ENCODE measurements around the gene RFX2. TPM values are rescaled to one million over a fixed set of nuclear protein-coding genes. Genes with fewer than 3 reads are reported as not detected.

RFX2 gene
- total RNA-seq, 4 donors from 2014 or later = 0.31 to 10.5 (median 2.2) TPM

DNA sequence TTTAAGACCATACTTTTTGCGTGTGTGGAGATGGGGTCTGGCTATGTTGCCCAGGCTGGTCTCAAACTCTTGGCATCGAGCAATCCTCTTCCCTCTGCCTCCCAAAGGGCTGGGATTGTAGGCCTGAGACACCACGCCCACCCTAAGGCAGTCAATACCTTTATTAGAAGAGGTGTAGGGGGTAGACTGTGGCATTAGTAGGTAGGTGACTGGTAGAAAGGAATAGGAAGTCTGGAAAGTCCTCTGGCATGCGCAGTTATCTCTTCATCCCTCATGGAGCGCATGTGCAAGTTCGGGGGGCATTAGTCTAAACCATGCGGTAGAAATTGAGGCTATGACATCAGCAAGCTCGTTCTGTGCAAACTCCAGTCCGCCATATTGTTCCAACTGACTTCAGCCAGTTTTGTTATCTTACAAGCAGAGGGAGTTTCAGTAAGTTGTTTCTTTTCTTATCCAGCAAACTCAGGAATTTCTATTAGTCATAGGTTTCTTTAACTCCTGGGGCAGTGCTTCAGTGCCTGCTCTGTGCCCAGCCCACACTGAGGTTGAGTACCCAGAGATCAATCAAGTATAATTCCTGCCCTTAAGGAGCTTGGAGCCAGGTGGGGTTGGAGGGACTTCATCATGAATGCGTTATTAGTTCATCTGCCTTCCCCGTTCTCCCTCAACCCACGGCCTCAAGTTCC, 125.1 kb downstream of the RFX2 start:
- H3K27me3 ChIP-seq = no peaks in the 10 kb centered on the region
- TF ChIP-seq CTCF (IDR thresholded peaks at IDR 0.05 in 4 of 5, conservative IDR thresholded peaks at IDR 0.05 in 1 of 5) (no peak), POLR2A (IDR thresholded peaks at IDR 0.05) (no peak)
- no peaks in the 10 kb centered on the region for H3K36me3 ChIP-seq
- H3K4me3 ChIP-seq = no peak overlapping the region
- no peak overlapping the region for H3K27ac ChIP-seq
- in situ Hi-C loops (cut with MboI; ENCODE audit: low sequenced_read_pairs in 4 of 4) = loop anchor here in 1 of 4 donors (5.0 kb wide), 1 partner anchor 37 kb away; no protein-coding TSS in a partner anchor
- H3K4me1 ChIP-seq = peaks cover 3 to 8% of the 10 kb centered on the region in 2 donors
- intact Hi-C loops (cut with DNase I; ENCODE audit: low total_unique reads) = loop anchor here (5.0 kb wide), 1 partner anchor 142 kb away; no protein-coding TSS in a partner anchor
- ATAC-seq (no peak), DNase-seq (no peak)
- H3K9me3 ChIP-seq = no peaks in the 10 kb centered on the region

DNA sequence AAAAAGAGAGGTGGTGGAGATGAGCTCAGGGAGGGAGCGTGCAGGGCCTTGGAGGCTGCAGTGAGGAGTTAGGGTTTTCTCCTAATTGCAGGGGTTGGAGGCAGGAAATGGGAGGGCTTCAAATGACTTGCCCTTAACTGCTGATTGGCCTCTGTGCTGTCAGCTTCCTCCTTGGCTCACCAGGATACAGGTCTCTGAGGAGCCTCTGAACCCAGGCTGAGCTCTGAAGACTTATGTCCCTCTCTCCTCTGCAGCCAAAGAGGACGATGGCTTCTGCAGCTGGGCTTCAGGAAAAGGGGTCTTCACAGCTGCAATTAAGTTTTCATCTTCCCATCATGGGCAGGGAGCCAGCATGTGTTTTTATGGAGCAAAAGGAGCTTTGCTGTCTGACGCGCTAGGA, 125.7 kb downstream of the RFX2 start:
- DNase-seq = no peak
- Histone ChIP-seq H3K4me1 (peaks cover 3 to 8% of the 10 kb centered on the region in 2 donors), H3K27me3 (no peaks in the 10 kb centered on the region), H3K27ac (no peak overlapping the region), H3K36me3 (no peaks in the 10 kb centered on the region), H3K4me3 (no peak overlapping the region), H3K9me3 (no peaks in the 10 kb centered on the region)
- no peak for ATAC-seq
- intact Hi-C loops (cut with DNase I; ENCODE audit: low total_unique reads) (no loop called here), in situ Hi-C loops (cut with MboI; ENCODE audit: low sequenced_read_pairs in 4 of 4) (no loop called here)
- TF ChIP-seq POLR2A (IDR thresholded peaks at IDR 0.05) (no peak), CTCF (IDR thresholded peaks at IDR 0.05 in 4 of 5, conservative IDR thresholded peaks at IDR 0.05 in 1 of 5) (no peak)

- H3K36me3 ChIP-seq = no peaks in the 10 kb centered on the region
- DNase-seq (no peak), ATAC-seq (no peak)
- intact Hi-C loops (cut with DNase I; ENCODE audit: low total_unique reads) = no loop called here
- no peak overlapping the region for H3K27ac ChIP-seq
- TF ChIP-seq CTCF (IDR thresholded peaks at IDR 0.05 in 4 of 5, conservative IDR thresholded peaks at IDR 0.05 in 1 of 5) (no peak), POLR2A (IDR thresholded peaks at IDR 0.05) (no peak)
- H3K4me1 ChIP-seq = peaks cover 9 to 14% of the 10 kb centered on the region in 2 donors
- in situ Hi-C loops (cut with MboI; ENCODE audit: low sequenced_read_pairs in 4 of 4) = no loop called here
- H3K9me3 ChIP-seq = no peaks in the 10 kb centered on the region
- no peak overlapping the region for H3K4me3 ChIP-seq
- no peaks in the 10 kb centered on the region for H3K27me3 ChIP-seq
Observed at GRCh38 chr19:5983367-5983955, 126.8 kb downstream of the RFX2 start.

DNA sequence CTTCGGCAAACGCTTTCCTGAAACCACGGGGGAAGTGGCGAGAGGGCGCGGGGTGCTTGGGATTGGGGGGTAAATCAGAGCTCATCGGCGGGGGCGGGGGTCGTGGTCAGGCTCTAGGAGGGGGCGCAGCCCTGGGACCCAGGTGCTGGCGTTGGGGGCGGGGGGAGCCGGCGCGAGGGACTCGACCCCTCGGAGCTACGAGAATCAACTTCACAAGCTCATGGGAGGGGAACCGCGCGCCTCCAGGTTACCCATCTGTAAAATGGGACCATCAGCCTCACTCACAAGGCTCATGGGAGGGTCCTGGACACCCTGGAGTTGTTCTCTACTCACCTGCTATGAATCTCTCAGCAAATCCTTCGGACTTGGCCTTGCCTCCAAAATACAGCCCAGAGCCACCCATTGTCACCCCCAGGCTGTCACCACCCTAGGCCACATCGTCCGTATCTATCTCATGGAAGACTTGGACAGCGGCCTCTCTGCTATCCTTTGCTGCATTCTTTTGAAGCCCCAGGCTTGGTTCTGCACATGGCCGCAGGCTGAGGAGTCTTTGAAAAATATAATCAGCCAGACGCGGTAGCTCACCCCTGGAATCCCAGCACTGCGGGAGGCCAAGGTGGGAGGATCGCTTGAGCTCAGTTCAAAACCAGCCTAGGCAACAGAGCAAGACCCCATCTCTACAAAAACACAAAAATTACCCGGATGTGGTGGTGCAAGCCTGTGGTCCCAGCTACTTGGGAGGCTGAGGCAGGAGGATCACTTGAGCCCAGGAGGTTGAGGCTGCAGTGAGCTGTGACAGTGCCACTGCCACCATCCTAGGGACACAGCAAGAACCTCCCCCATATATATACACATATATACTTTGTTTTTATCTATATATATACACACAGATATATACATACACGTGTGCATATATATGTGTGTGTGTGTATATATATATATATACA, 131.4 kb downstream of the RFX2 start:
- Histone ChIP-seq H3K4me3 (peak overlapping the region; percentile 65 to 100 (median 84)), H3K4me1 (peaks cover 29 to 40% of the 10 kb centered on the region in 2 donors), H3K36me3 (no peaks in the 10 kb centered on the region), H3K27ac (peak overlapping the region; percentile 84 to 93 (median 90)), H3K9me3 (no peaks in the 10 kb centered on the region), H3K27me3 (no peaks in the 10 kb centered on the region)
- in situ Hi-C loops (cut with MboI; ENCODE audit: low sequenced_read_pairs in 4 of 4) = no loop called here
- intact Hi-C loops (cut with DNase I; ENCODE audit: low total_unique reads) = loop anchor here (1.0 to 5.0 kb wide), 5 partner anchors 77 to 394 kb away; partner anchors contain the start of genes DUS3L, NDUFA11, SAFB and SAFB2
- TF ChIP-seq CTCF (IDR thresholded peaks at IDR 0.05 in 4 of 5, conservative IDR thresholded peaks at IDR 0.05 in 1 of 5) = no peak
- no peak for TF ChIP-seq POLR2A (IDR thresholded peaks at IDR 0.05)
- DNase-seq (no peak), ATAC-seq (no peak)

Data from gastrocnemius medialis (tissue), 4 donors.